Heart left ventricle (tissue), 16 donors: ENCODE data around the gene ZNF212. TPM values are rescaled to one million over a fixed set of nuclear protein-coding genes. Genes with fewer than 3 reads are reported as not detected.

ENCODE experiments used
- ATAC-seq, 4 donors: fragments of 200-7000 bp; cut with Tn5 transposase; one replicate each; pipeline ENCODE4 v1.9.1; 2020 to 2022; ENCODE audit warnings: moderate library complexity in 4 of 4, mild to moderate bottlenecking in 3 of 4, moderate number of reproducible peaks in 1 of 4
- DNase-seq, 5 donors: peaks; one replicate each; pipeline ENCODE4 v3.0.0-alpha.2; 2020
- H3K27ac ChIP-seq, 12 donors: fragments of 200-600 bp; sonication (generic) in 4 of 12; one replicate each; pipeline versions ENCODE4 v1.5.0 to v1.8.0; 2016 to 2022; ENCODE audit warnings: mild to moderate bottlenecking in 2 of 12
- H3K27me3 ChIP-seq, 9 donors: fragments of 200-600 bp; sonication (generic) in 2 of 9; one replicate each; pipeline versions ENCODE4 v1.5.1 to v1.8.0; 2016 to 2022; ENCODE audit warnings: mild to moderate bottlenecking in 3 of 9
- H3K36me3 ChIP-seq, 9 donors: fragments of 200-600 bp; sonication (generic) in 2 of 9; one replicate each; pipeline versions ENCODE4 v1.5.0 to v1.8.0; 2018 to 2022; ENCODE audit warnings: mild to moderate bottlenecking in 2 of 9
- H3K4me1 ChIP-seq, 12 donors: fragments of 200-600 bp; sonication (generic) in 4 of 12; one replicate each; pipeline versions ENCODE4 v1.5.0 to v1.8.0; 2016 to 2022; ENCODE audit warnings: mild to moderate bottlenecking in 3 of 12
- H3K4me3 ChIP-seq, 12 donors: fragments of 200-600 bp; sonication (generic) in 4 of 12; one replicate each; pipeline versions ENCODE4 v1.5.0 to v1.8.0; 2017 to 2022; ENCODE audit warnings: mild to moderate bottlenecking in 9 of 12, moderate library complexity in 4 of 12
- H3K9me3 ChIP-seq, 12 donors: fragments of 200-600 bp; sonication (generic) in 4 of 12; one replicate each; pipeline versions ENCODE4 v1.5.0 to v1.8.0; 2016 to 2022; ENCODE audit warnings: mild to moderate bottlenecking in 1 of 12
- POLR2A ChIP-seq, 2 donors: fragments of 450-650 bp; IDR thresholded peaks; one replicate each; pipeline ENCODE4 v1.6.1; 2017; ENCODE audit warnings: antibody characterized with exemption in 2 of 2, mild to moderate bottlenecking in 2 of 2, moderate library complexity in 2 of 2
- WGBS, 4 donors: extraction: QIAGEN DNeasy Blood & Tissue Kit in 2 of 4; methylation state at CpG; one replicate each; pipeline versions ENCODE4 v1.1.5 to v1.1.7; 2013 to 2018; 5-methylcytosine and 5-hydroxymethylcytosine counted together
- intact Hi-C, 10 donors: fragments of 100-400 bp; cut with DNase I; formaldehyde crosslinking; loops; one replicate each; pipeline versions ENCODE4 v1.11.1 to v1.14.2; 2022
- polyA plus RNA-seq, 2 donors: library from polyadenylated mRNA; stranded (reverse); fragments of 200-250 nt; gene quantifications; one replicate each; pipeline ENCODE4 v1.2.3, GENCODE V29; 2013
- total RNA-seq, 9 donors: library from RNA; depleted of rRNA in 2 of 9; stranded (reverse); fragments of >200 nt in 2 of 9; fragmentation: NEBNext Ultra II Directional in 3 of 9; extraction: Animal tissue kit (Norgen Biotek cat#: 25700) in 3 of 9; gene quantifications; one replicate each; pipeline versions ENCODE4 v1.1.0 to v1.2.4, GENCODE V29; 2016 to 2023
- TF ChIP-seq, protein P1 (sequence below), 12 donors: fragments of 200-600 bp; sonication (generic) in 4 of 12; IDR thresholded peaks; one replicate each; pipeline versions ENCODE4 v1.5.0 to v1.8.0; 2018 to 2022; ENCODE audit warnings: antibody characterized with exemption in 12 of 12, mild to moderate bottlenecking in 5 of 12
- donor health status: ischemic (EF 13 %, LVEDD 7.1; RV severe dilation, severe dysfunction).
- donor health status: healthy with polysubstance abuse.
- donor health status: DM: no; HTN: yes; CAD: no.
- donor health status: DM: no; HTN: no; CAD: no.
- donor health status: ischemic (EF 25% LVEDD 6.9; RV normal size, moderate dysfunction).
- donor health status: ischemic (EF 25% LVEDD 5.7; RV mildly dilated, moderate dysfunction).
- donor health status: healthy.
- donor health status: DM: yes; HTN: yes; CAD: no.
- donor health status: ischemic (EF 35%, LVEDD 5.7; RV mildly dilated, moderate dysfunction).
- donor health status: nonischemic (EF 11% LVEDD 7.7; RV severe dilation, severe dysfunction).
- donor health status: DM: yes; HTN: yes; CAD: no.
- donor health status: PGD.
- donor health status: ischemic (EF 29% LVEDD 5.4; RV normal size, mild dysfunction).
- donor health status: nonischemic (EF 23%, LVEDD 6.1; RV moderate dilation, normal function).

Gene ZNF212
- total and polyA plus RNA-seq, 11 donors, result 3.4 to 6.3 (median 4.3) TPM

DNA sequence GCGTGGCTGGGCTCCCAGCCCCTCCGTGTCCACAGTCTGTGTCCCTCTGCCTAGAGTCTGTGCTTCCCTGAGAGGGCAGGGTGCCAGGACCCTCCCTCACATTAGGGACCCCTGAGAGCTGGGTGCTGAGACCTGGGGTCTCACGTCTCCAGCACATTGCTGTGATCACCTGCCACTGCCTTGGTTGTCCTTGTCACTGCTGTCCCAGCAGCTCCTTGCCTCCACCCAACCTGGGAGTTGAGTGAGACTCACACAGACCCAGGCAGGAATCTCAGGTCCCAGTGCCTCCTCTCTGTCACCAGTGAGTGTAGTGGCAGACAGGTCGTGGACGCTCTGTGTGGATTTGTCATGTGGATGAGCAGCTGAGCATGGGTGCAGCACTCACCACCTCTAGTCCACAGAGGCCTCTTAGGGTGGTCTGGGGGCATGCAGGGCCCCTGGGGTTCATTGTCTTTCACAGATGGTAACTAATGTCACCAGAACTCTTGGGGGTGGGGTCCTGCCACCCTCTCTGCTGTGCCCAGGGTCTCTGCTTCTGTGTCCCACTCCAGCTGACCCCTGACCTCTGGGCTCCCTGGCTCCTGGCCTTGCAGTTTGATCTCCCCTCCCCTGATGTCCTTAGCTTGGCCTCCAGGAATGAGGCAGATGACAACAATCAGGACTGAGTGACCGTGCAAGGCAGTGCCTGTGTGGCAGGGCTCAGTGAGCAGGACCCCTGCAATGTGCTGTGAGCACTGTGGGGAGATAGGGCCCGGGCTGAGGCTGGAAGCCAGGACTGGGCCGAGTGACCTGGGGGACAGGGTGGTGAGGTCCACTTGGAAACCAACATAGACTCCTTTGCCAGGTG lies 41.4 kb downstream of the ZNF212 start:
- no peak overlapping the region for H3K27ac ChIP-seq
- H3K4me3 ChIP-seq, result no peak overlapping the region
- no peaks in the 10 kb centered on the region for H3K27me3 ChIP-seq
- DNase-seq (no peak), ATAC-seq (no peak)
- peaks cover 0 to 61% (median 42%) of the 10 kb centered on the region in 9 donors for H3K36me3 ChIP-seq
- no peaks in the 10 kb centered on the region for H3K9me3 ChIP-seq
- WGBS, 4 donors, result 92 to 100% (median 94%) methylated on average over 5 to 8 of the region's 8 CpGs
- TF ChIP-seq, protein P1, sequence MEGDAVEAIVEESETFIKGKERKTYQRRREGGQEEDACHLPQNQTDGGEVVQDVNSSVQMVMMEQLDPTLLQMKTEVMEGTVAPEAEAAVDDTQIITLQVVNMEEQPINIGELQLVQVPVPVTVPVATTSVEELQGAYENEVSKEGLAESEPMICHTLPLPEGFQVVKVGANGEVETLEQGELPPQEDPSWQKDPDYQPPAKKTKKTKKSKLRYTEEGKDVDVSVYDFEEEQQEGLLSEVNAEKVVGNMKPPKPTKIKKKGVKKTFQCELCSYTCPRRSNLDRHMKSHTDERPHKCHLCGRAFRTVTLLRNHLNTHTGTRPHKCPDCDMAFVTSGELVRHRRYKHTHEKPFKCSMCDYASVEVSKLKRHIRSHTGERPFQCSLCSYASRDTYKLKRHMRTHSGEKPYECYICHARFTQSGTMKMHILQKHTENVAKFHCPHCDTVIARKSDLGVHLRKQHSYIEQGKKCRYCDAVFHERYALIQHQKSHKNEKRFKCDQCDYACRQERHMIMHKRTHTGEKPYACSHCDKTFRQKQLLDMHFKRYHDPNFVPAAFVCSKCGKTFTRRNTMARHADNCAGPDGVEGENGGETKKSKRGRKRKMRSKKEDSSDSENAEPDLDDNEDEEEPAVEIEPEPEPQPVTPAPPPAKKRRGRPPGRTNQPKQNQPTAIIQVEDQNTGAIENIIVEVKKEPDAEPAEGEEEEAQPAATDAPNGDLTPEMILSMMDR (IDR thresholded peaks at IDR 0.05), result no peak
- TF ChIP-seq POLR2A (IDR thresholded peaks at IDR 0.05), result no peak
- intact Hi-C loops, result loop anchor here in 2 of 10 donors (10.0 kb wide), 3 partner anchors 144 to 554 kb away; partner anchors contain the start of genes ZNF746 (in 1 of the 2) and ZNF862 (in 1 of the 2)
- H3K4me1 ChIP-seq, result peaks cover 0 to 17% (median 6%) of the 10 kb centered on the region in 12 donors

DNA sequence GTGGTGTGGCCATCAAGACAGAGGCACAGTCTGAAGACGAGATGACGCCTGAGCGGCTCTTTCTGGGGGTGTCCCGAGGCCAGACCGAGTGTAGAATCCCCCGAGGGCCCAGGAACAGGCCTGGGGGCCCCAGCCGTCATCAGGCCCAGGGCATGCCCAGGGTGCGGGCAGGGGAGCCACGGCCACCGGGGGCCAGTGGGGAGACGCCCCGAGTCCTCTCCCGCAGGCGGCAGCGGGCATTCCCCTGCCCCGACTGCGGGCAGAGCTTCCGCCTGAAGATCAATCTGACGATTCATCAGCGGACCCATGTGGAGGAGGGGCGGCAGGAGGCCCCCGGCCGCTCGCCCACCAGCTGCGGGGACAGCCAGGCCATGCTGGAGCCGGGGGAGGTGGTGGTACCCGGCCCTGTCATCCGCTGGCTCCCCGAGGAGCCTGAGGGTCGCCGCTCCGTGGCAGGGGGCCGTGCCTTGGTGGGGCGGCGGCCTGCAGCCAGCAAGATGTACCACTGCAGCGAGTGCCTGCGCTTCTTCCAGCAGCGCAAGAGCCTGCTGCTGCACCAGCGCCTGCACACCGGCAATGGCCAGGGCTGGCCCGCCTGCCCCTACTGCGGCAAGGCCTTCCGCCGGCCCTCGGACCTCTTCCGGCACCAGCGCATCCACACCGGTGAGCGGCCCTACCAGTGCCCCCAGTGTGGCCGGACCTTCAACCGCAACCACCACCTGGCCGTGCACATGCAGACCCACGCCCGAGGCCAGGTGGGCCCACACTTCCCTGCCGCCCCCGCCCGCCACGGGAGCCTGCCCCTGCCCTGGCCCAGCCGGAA lies 42.3 kb downstream of the ZNF212 start:
- TF ChIP-seq POLR2A (IDR thresholded peaks at IDR 0.05), result no peak
- TF ChIP-seq, protein P1 (IDR thresholded peaks at IDR 0.05), result no peak
- WGBS, 4 donors, result 95 to 97% (median 95%) methylated on average over 27 to 59 of the region's 59 CpGs
- Histone ChIP-seq H3K4me1 (peaks cover 0 to 19% (median 7%) of the 10 kb centered on the region in 12 donors), H3K27me3 (no peaks in the 10 kb centered on the region), H3K27ac (no peak overlapping the region), H3K4me3 (no peak overlapping the region), H3K36me3 (peaks cover 0 to 52% (median 33%) of the 10 kb centered on the region in 9 donors), H3K9me3 (no peaks in the 10 kb centered on the region)
- no peak for DNase-seq
- no peak for ATAC-seq
- intact Hi-C loops, result loop anchor here in 2 of 10 donors (10.0 kb wide), 3 partner anchors 143 to 553 kb away; partner anchors contain the start of genes ZNF746 (in 1 of the 2) and ZNF862 (in 1 of the 2)

DNA sequence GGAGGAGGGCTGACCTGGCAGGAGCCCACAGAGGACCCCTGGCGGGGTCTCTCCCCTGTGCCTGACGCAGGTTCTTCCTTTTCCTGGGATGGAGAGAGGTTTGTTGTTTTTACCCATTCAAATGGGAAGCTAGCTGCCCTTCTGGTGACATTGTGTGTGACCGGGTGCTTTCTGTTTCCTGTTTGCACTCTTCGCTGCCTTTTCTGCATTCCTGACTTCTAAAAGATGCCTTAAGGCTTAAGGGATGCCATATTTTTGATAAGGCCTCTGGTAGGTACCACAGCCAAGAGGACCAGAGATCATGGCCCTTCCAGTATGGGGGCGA lies 42.8 kb downstream of the ZNF212 start:
- 87 to 94% (median 91%) methylated on average over 5 of the region's 5 CpGs for WGBS, 4 donors
- no peak for ATAC-seq
- Histone ChIP-seq H3K27me3 (no peaks in the 10 kb centered on the region), H3K4me3 (no peak overlapping the region), H3K27ac (no peak overlapping the region), H3K4me1 (peaks cover 0 to 19% (median 7%) of the 10 kb centered on the region in 12 donors), H3K9me3 (no peaks in the 10 kb centered on the region), H3K36me3 (peaks cover 0 to 49% (median 30%) of the 10 kb centered on the region in 9 donors)
- DNase-seq, result no peak
- intact Hi-C loops, result loop anchor here in 2 of 10 donors (10.0 kb wide), 3 partner anchors 143 to 553 kb away; partner anchors contain the start of genes ZNF746 (in 1 of the 2) and ZNF862 (in 1 of the 2)
- TF ChIP-seq, protein P1 (IDR thresholded peaks at IDR 0.05), result no peak
- no peak for TF ChIP-seq POLR2A (IDR thresholded peaks at IDR 0.05)
